Activated naive CD4-positive, alpha-beta T cell (primary cell): ENCODE results near the gene CLDN9.
"Not testable (repeated sequence)": the region's sequence is repeated elsewhere in the genome, so short reads cannot be mapped to it uniquely, and the experiment has no call there.

ENCODE experiments used
- DNase-seq, 4 experiments: peaks; one replicate each; lab custom pipeline; 2025; lab: John Stamatoyannopoulos, UW

Gene CLDN9

DNA sequence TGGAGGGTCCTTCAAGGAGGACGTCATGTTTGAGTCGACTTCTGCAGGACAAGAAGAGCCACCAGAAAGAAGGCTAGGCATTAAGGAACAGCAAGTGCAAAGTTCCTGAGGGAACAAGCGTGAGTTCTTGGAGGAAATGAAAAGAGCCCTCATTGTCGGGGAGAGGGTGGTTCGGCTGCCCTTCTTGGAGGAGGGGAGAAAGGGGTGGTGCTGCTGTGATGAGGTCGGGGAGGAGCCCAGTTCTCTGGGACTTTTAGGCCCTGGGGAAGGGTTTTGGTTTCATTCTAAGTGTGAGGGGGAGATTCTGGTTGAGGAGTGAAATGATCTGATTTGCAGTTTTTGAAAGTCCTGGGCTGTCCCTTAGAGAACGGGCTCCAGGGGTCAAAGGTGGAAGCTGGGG lies 19.9 kb downstream of the CLDN9 start:
- DNase-seq = no peak

DNA sequence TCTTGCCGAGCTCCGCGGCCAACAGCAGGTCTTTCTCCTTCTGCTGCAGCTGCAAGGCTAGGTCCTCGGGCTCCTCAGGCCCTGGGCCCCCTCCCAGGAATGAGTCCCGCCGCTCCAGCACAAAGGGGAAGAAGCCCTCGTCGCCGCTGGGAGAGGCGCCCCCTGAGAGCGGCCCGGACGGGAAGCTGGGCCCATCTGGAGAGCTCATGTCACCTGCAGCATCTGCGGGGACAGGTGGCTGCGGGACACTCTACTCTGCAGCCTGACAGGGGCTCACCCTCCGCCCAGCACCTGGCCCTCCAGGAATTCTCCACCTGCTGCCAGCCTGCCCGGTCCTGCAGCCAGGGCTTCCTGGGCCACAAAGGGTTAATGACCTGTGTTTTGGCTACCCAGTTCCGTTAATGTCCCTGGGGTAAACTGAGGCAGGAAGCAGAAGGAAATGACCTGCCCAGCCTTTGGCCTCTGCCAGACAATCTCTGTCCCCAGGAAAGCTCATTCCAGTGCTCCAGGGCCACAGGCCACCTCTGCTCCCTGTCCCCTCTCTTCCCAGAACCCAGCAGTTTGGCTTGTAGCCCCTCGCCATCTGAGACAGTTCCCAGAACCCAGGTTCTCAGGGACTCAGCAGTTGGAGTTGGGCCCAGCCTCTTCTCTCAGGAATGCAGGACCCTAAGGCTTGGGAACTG lies 22.7 kb downstream of the CLDN9 start:
- DNase-seq = no peak

DNA sequence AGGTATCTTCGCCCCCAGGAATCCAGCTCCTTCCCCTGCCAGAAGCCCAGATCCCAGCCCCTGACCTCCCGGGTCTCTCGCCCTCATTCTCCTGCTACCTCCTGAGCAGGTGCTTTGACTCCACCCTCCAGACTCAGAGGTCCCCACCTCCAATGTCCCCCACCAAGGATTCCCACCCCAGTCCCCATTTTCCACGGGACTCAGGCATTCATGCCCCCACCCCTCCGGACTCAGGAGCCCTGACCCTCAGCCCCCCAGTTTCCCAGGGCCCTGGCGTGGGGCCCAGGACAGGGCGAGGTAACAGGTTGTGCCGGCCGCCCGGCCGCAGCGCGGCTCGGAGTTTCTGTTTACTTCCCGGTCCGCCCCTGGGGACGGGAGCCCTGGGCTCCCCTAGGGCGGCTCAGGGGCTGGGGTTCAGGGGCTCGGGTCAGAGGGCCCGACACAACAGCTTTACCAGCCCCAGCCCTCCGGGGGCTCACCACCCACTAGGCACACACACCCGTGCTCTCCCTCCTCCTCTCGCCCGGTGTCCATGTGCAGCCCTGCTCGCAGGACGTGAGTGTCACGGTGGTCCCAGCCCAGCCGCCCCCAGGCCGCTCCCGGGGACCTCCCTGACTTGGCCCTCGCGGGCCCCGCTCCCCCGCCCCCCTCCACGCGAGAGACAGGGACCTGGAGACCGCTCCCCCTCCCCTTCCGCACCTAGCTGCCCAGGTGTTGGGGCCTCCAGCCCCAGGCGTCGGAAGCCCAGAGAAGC lies 23.4 kb downstream of the CLDN9 start:
- no peak for DNase-seq

DNA sequence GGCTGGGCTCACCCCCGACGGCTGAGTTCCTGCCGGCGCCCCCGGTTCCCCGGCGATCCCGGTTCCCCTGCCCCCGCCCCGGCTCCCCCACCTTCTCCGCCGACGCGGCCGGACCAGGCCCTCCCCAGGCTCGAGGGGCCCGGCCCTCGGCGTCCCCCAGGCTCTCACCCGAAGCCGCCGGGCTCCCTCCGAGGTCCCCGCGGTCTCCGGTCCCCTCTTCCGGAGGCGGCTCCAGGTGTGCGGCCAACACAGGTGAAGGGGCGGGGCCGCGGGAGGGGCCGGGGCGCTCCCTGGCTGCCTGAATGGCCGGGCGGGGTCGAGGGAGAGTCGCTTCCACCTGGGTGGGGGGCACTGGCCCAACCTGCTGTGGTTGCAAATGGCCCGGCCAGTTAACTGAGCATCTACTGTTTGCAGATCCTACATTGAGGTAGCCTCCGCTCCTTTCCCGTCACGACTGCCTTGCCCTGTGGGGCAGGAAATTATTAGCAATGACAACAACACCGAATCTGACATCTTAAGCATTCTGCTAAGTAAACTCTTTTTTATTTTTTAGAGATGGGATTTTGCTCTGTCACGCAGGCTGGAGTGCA lies 24.1 kb downstream of the CLDN9 start, which contains the start of gene BICDL2:
BICDL2 (minus strand) TSS at position 219 of the 590 bp plus-strand sequence. CDS start 1,448 bp downstream, outside the sequence.
- no peak for DNase-seq

DNA sequence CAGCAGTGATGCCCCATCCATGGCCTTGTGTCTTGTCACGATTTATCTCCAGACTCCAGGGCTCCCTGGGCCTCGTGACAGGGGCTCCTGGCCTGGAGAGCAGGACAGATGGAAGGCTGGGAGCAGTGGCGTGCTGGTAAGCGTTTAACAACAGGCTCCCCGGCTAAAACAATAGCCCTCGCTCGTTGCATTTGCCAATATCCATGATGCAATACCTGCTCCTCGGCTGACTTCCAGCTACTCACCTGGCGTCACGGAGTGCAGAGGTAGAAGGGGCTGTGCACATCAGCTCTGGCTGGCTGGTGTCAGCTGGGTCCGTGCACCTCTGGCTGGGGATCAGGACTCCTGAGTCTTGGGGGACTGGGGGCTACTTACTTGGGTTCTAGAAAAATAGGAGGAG lies 25.5 kb downstream of the CLDN9 start:
- DNase-seq = no peak

DNA sequence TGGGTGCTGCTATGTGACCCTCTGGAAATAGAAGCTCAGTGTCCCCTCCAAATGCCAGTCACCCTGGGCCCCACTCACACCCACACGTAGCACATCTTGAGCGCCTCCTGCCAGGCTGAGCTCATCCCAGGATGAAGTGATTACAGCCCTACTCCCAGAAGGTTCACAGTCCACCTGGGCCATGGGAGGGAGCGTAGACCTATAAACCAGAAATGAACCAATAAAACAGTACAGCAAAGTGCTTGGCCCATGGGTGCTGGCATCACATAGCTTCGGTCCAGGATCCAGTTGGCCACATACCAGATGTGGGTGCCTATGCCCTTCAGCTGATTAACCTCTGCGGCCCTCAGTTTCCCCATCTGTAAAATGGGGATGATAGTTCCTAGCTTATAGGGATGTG lies 26.2 kb downstream of the CLDN9 start:
- DNase-seq = no peak

DNA sequence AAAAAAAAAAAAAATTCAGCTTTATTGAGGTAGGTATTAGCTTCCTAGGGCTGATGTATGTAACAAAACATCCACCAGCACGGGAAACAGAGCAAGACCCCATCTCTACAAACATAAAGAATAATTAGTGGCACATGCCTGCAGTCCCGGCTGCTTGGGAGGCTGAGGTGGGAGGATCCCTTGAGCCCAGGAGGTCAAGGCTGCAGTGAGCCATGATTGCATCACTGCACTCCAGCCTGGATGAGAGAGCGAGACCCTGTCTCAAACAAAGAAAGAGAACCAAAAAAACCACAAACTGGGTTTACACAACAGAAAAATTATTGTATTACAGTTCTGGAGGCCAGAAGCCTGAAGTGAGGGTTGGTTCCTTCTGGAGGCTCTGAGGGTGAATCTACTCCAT lies 29.7 kb downstream of the CLDN9 start:
- DNase-seq = no peak

DNA sequence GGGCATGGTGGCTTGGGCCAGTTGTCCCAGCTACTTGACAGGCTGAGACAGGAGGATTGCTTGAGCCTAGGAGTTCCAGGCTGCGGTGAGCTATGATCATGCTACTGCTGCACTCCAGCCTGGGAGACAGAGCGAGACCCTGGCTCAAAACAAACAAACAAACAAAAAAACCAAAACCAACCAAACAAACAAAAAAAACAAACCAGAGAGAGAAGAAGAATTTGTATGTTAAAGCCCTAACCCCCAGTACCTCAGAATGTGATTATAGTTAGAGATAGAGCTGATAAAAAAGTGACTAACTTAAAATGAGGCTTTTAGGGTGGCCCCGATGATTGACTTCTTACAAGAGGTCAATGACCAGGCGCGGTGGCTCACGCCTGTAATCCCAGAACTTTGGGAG lies 32.0 kb downstream of the CLDN9 start:
- DNase-seq = no peak

DNA sequence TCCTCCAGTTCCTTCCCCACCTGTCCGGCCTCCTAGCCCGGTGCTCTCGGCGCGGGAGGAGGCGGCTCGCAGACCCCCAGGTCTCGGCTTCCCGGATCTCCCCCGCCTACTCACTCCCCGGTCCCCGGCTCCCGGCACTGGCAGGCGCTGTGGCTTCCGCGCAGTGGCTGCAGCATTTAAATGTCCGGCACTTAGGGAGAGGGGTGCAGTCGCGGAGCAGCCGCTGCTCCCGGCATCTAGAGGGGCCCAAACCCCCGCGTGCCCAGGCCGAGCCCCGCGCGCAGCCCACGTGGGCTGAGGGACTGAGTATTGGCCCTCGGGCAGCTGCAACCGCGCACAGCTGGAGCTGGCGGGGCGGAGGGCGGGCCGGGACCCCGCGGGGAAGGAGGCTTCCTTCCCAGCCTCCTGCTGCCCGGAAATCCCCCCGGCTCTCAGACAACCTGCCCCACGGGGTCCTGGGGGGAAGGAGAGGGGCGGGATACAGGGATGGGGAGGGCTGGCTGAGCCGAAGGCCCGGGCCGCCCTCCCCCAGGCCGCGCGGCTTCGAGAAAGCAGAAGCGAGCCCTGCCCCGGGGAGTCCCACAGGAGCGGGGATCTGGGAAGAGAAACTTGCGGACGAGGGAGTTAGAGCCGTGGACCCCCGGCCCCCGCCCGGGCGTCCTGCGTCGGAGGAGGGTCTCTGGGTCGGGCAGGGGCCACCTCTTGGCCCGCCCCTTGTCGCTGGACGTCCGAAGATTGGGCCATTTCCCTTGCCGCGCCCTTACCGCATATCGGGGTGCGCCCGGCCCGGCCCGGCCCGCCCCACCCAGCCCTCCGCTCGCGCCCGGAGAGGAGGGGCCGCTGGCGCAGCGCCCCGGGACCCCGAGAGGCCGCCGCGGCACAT lies 33.3 kb downstream of the CLDN9 start, which contains the start of gene MMP25:
MMP25 (plus strand) TSS at position 804 of the 883 bp plus-strand sequence. CDS start 357 bp downstream, outside the sequence.
- no peak for DNase-seq

DNA sequence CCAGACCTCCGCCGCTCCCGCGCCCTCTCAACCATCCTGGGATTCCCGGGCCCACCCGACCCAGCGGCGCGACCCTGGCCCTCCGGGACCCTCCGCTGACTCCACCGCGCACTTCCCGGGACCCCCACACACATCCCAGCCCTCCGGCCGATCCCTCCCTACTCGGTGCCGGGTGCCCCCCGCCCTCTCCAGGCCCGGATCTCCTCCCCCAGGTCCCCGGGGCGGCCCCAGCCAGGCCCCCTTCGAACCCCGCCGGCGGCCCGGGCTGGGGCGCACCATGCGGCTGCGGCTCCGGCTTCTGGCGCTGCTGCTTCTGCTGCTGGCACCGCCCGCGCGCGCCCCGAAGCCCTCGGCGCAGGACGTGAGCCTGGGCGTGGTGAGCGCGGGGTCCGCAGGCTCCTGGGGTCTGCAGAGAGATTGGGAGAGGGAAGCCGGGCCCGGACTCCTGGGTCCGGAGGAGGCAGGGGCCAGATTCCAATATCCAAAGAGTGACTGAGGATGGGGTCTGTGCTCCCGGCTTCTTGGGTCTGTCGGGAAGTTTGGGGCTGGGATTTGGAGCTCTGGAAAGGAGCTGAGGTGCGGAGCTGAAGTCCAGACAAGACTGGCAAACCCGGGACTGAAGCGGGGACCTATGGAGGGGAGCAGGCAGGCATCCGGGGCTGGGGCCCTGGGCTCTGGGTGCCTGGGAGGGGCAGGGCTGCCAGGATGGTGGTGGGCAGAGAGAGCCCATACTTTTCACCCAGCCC lies 34.1 kb downstream of the CLDN9 start:
- DNase-seq = no peak

DNA sequence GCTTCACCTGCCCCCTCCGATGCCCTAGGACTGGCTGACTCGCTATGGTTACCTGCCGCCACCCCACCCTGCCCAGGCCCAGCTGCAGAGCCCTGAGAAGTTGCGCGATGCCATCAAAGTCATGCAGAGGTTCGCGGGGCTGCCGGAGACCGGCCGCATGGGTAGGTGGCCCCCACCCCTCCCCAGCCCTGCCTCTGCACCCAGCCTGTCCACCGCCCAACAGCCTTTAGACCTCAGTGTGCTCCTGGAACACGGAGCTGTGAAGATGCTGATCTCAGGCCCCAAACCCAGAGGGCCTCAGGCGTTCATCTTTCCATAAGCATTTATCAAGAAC lies 34.6 kb downstream of the CLDN9 start:
- DNase-seq = no peak

DNA sequence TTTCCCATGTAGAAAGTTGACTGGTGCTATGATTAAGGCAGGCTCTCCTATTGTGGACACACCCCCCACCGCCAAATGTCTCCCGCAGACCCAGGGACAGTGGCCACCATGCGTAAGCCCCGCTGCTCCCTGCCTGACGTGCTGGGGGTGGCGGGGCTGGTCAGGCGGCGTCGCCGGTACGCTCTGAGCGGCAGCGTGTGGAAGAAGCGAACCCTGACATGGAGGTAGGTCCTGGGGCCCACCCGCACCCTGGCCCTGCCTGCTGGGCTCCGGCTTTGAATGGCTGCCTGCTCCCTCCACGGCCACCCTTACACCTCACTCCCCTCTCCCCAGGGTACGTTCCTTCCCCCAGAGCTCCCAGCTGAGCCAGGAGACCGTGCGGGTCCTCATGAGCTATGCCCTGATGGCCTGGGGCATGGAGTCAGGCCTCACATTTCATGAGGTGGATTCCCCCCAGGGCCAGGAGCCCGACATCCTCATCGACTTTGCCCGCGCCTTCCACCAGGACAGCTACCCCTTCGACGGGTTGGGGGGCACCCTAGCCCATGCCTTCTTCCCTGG lies 37.3 kb downstream of the CLDN9 start:
- DNase-seq = no peak

DNA sequence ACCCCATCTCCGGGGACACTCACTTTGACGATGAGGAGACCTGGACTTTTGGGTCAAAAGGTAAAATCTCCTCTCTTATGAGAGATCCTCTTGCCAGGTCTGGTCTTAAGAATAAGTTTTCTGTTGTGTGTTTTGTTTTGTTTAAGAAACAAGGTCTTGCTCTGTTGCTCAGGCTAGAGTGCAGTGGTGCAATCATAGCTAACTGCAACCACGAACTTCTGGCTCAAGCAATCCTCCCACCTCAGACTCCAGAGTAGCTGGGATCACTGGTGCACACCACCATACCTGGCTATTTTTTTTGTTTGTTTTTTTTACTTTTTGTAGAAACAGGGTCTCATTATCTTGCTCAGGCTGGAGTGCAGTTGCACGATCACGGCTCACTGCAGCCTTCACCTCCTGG lies 37.8 kb downstream of the CLDN9 start:
- DNase-seq = no peak

DNA sequence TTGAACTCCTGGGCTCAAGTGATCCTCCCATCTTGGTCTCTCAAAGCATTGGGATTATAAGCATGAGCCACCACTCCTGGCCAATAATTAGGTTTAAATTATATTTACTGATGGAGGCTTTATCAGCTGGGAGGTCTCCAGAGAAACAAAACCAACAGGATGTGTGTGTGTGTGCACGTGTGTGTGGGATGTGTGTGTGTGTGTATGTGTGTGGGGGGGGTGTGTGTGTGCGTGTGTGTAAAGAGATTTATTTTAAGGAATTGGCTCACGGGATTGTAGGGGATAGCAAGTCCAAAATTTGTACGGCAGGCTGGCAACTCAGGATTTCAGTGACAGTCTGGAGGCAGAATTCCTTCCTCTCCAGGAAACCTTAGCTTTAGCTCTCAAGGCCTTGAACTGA lies 38.3 kb downstream of the CLDN9 start:
- no peak for DNase-seq

DNA sequence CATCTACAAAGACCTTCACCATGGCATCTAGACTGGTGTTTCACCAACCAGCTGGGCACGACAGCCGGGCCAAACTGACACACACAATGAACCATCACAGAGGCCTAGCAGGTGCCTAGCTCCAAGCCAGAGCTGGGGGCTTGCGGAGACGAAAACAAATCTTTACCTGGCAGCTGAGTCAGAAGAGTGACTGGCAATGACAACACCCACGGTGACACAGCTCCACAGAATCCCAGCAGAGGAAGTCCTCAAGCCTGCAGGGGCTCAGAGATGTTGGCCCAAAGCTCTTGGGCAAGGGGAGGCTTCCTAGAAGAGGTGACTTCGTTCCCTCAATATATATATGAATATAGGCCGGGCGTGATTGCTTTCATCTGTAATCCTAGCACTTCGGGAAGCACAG lies 38.8 kb downstream of the CLDN9 start:
- no peak for DNase-seq

DNA sequence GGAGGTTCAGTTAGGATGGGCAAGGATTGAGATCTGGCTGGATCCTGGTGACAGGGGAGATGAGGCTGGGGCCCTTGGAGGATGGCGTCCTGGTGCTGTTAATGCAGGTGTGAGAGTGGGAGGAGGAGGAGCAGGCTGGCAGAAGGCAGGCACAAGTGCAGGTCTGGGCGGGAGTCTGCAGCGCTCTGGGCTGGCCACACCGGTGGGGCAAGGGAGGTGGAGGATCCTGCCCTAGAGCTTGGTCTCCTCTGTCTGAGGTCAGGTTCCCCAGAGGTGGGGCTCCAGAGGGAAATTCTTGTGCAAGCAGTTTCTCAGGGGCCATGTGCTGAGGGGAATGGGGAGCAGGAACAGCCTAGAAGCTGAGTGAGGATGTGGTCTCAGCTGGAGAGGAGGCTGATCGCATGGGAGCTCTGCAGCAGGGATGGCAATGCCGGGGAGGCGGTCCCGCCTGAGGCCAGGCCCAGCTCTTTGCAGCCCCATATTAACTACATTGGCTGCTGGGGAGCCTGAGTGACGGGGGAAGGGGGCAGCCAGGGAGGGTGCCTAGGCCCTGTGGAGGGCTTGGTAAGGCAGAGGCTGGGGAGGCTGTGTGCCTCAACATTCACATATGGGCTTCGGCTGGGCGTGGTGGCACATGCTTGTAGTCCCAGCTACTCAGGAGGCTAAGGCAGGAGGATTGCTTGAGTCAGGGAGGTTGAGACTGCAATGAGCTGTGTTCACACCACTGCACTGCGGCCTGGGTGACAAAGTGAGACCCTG lies 40.0 kb downstream of the CLDN9 start:
- DNase-seq = not testable (repeated sequence)

DNA sequence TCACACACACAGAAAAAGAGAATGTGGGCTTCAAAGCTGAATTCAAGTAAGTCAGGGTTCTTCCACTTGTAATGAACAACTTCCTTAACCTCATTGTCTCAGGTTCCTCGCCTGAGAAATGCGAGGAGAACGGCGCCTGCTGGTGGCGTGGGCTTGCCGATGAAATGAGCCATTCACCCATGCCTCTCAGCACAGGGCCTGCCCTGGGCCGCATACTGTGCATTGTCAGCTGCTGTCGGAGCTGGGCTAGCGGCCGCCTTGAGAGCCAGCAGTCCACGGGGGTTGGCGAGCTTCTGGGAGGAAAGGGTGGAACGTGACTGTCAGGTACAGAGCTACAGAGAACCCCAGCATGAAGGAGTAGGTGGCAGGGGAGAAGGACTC lies 40.6 kb downstream of the CLDN9 start:
- DNase-seq = not testable (repeated sequence)

DNA sequence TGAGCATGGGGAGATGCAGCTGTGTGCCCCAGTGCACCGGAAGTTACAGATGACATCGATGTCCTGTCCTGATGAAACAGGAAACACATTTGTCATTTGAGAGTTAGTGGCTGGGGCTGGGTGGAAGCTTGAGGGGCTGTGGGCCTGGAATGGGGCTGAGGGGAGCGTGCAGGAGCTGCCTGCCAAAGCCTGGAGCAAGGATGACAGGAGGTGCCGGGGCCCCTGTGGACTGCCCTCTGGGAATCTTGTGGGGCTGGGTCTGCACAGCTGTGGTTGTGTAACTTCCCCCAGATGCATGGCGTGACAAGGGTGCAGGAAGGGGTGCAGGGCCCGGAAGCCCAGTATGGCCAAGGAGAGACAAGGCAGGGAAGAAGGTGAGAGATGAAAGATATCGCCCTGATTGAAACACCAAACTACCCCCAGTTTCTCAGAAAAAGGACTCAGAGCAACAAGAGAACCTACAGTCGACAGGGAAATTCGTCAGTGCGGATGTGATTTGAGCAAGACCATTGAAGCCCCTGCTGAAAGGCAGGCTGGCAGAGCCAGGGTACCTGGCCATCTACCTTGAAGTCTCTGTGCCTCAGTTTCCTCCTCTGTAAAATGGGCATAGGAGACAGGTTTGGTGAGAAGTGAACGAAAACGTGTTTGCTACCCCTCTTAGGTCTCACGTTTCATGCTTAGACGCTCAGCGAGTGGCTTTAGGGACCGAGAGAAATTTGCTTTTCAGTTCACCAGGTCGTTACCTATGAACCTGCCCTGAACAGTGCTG lies 42.4 kb downstream of the CLDN9 start:
- no peak for DNase-seq

DNA sequence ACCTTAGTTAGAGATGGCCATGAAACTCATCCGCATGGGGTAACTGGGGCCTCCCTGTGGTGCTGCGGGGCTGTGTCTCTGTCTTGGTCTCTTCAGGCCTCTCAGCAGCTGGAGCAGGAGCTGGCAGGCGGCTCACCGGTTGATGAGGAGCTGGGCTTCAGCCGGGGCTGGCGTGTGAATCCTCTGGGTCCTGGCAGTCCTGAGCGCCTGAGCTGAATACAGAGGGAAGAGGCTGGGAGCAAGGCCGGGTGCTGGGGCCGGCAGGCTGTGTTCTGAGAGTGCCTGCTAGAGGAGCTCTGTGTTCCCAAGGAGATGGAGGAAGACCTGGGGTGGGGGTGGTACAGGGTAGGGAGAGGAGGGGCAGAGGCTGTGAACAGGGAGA lies 43.0 kb downstream of the CLDN9 start:
- not testable (repeated sequence) for DNase-seq
